Measurements from ENCODE around the gene POR. TPM values are rescaled to one million over a fixed set of nuclear protein-coding genes. Genes with fewer than 3 reads are reported as not detected.

POR gene
- polyA plus RNA-seq, 4 donors, result 55.3 to 75.3 (median 69.5) TPM

GRCh38 chr7:75948179-75948578 lies 33.2 kb downstream of the POR start:
- DNase-seq (ENCODE audit: low read depth in 4 of 4, low spot score in 2 of 4), result no peak

DNA sequence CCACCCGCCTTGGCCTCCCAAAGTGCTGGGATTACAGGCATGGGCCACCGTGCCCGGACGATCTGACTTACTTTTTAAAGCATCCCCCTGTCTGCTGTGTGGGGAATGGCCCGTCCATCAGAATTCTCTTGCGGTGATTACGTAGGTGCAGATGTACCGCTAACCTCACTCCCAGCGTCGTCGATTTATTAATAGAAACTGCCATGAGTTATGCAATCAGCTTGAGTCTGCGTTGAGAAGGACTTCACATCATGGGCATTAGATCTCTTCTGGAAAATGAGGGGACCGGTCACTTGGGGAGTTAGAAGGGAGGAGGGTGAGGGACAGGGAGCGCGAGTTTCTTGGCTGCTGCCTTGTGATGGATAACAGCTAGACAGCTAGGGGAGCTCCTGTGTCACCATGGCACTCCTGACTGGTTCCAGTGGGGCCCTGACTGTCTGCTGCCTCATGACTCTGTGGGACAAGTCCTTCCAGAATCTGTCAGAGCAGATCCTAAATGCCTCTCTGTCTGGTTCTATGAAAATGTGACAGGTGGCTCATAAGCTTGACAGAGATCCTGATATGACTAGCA lies 35.2 kb downstream of the POR start:
- no peak for DNase-seq (ENCODE audit: low read depth in 4 of 4, low spot score in 2 of 4)

DNA sequence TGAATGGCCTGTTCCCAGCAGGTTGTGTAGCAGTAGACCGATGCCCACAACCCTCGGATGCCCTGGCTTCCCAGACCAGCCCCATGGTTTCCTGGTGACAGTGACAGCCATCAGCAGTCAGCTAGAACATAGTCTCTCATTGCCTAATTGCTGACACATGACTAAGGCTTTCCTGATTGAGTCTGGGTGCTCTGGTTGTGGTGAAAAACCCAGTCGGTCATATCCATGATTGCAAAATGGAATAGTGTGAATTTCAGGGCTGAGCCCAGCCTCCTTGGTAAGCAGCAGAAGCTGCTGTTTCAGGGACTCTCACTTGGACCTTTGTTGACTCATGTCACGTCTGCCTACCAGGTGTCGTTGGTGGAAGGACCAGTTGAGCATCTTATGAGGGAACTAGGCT lies 36.6 kb downstream of the POR start:
- no peak for DNase-seq (ENCODE audit: low read depth in 4 of 4, low spot score in 2 of 4)

DNA sequence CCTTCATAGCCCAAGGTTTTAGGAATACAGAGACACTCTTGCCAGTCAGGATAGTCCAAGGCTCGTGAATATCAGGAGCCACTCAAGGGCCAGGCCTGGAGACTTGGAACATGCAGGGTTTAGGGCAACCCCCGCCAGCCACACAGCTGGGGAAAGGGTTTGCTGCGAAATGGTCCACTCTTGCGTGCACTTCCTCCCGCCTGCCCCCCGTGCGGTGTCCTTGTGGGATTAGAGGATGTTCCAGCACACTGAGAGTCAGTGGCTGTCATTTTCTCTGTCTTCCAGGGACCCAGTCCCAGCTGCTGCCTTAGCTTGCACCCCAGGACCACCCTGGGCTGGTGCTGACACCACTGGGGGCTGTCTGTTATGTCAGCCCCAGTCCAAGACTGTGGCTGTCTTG lies 38.5 kb downstream of the POR start:
- DNase-seq (ENCODE audit: low read depth in 4 of 4, low spot score in 2 of 4), result no peak

- no peak for DNase-seq (ENCODE audit: low read depth in 4 of 4, low spot score in 2 of 4)
These were observed 39.0 kb downstream of the POR start for GRCh38 chr7:75953931-75954330.

GRCh38 chr7:75955331-75955955 lies 40.5 kb downstream of the POR start:
- DNase-seq (ENCODE audit: low read depth in 4 of 4, low spot score in 2 of 4), result no peak

- no peak for DNase-seq (ENCODE audit: low read depth in 4 of 4, low spot score in 2 of 4)
These were observed 42.2 kb downstream of the POR start for GRCh38 chr7:75957021-75957736.

- DNase-seq (ENCODE audit: low read depth in 4 of 4, low spot score in 2 of 4), result no peak
These were observed 44.0 kb downstream of the POR start for GRCh38 chr7:75958802-75959543.

GRCh38 chr7:75960372-75960771 lies 45.4 kb downstream of the POR start:
- no peak for DNase-seq (ENCODE audit: low read depth in 4 of 4, low spot score in 2 of 4)

GRCh38 chr7:75961218-75961617 lies 46.3 kb downstream of the POR start:
- no peak for DNase-seq (ENCODE audit: low read depth in 4 of 4, low spot score in 2 of 4)

GRCh38 chr7:75962607-75963380 lies 47.8 kb downstream of the POR start:
- no peak for DNase-seq (ENCODE audit: low read depth in 4 of 4, low spot score in 2 of 4)

DNA sequence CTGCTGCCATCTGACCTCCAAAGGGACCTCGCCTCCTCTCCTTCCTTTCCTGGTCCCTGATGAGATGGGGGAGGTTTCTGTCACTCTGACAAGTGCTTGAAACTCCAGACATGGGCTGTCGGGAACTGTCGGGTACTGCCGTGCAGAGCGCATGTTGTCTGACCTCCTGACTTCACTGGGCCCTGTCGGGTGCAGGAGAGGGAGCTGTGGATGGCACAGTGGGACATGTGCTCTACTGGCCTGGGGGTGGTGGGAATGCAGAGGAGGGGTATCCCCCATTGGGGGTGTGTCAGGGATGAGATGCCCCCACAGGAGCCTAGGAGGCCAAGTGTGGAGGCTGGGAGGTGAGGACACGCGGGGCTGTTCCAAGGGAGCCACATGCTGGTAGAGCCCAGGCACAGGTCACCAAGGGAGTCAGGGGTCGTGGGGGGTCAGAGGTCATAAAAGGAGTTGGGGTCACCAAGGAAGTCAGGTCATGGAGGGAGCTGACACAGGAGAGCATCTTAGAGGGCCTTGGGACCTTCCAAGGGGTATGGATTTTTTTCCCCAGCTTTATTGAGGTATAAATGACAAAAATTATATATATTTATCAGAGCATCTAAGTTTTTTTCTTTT lies 48.5 kb downstream of the POR start:
- DNase-seq (ENCODE audit: low read depth in 4 of 4, low spot score in 2 of 4), result no peak

DNA sequence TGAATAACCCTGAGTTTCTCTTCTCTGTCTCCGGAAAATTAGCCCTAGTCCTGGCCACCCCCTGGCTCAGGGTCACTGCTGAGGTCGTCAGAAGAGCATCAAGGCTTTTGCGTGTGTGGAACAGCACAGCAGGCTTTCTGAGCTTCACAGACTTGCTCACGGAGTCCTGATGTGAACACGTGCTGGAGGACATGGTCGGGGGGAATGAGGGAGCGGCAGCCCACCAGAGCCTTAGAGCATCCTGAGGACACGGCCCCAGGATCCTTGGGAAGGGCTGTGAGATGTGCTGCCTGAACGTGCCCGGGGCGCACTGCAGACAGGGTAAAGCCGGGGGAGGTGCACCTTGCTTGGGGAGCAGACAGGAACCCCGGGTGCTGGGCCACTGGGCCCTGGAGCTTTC lies 50.7 kb downstream of the POR start:
- DNase-seq (ENCODE audit: low read depth in 4 of 4, low spot score in 2 of 4), result no peak

DNA sequence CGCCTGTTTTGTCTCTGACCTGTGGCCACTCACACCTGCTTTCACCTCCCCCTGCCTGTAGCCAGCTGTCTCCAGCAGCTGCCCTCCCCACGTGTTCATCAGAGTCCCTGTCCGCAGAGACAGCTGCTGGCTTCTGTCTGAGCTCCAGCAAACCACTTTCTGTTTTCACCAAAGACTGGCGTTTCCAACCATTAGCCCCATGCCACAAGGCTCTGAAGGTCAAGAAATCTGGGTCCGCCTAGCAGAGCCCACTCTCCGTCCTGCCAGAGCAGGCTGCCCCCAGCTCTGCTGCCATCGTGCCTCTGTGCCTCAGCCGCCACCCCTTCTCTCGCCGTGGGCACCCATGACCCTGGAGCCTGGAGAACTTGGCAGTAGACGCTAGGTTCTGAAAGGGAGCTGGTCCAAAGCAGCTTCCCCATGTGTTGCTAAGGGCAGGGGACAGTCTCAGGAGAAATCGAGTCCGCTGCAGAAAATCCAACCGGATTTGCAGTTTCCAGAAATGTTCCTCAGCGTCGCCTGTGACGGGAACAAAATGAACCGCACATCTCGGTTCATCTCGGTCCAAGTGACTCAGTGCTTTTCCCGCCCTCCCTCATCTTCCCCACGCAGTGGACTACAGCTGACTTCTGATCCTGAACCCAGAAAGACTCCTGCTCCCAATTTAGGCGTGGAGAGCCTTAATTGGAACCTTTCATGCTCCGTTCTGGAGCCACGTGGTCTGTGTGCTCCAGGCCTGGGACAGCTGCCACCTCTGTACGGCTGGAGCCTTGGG lies 51.4 kb downstream of the POR start:
- no peak for DNase-seq (ENCODE audit: low read depth in 4 of 4, low spot score in 2 of 4)

- no peak for DNase-seq (ENCODE audit: low read depth in 4 of 4, low spot score in 2 of 4)
These were observed 52.1 kb downstream of the POR start for GRCh38 chr7:75967055-75967454.

GRCh38 chr7:75967487-75967997 lies 52.6 kb downstream of the POR start:
- DNase-seq (ENCODE audit: low read depth in 4 of 4, low spot score in 2 of 4), result peak in 1 of 4 donors; percentile 52

GRCh38 chr7:75968012-75968411 lies 53.1 kb downstream of the POR start:
- no peak for DNase-seq (ENCODE audit: low read depth in 4 of 4, low spot score in 2 of 4)

- no peak for DNase-seq (ENCODE audit: low read depth in 4 of 4, low spot score in 2 of 4)
These were observed 53.6 kb downstream of the POR start for GRCh38 chr7:75968561-75969001.

- DNase-seq (ENCODE audit: low read depth in 4 of 4, low spot score in 2 of 4), result no peak
These were observed 54.2 kb downstream of the POR start for GRCh38 chr7:75969182-75969581.

Data from left renal cortex interstitium (tissue), 4 donors.